GM21576 (cell line): ENCODE data around the gene ST6GALNAC5.

ENCODE experiments used
- ATAC-seq: cut with Tn5 transposase; IDR thresholded peaks from one replicate; pipeline ENCODE4 v1.9.1; 2021; ENCODE audit warnings: mild to moderate bottlenecking, moderate library complexity; ENCODE audit not compliant: unreplicated experiment

Gene ST6GALNAC5

GRCh38 chr1:76998582-76999223 lies 131.4 kb downstream of the ST6GALNAC5 start:
- ATAC-seq: no peak

GRCh38 chr1:77007675-77008074 lies 140.4 kb downstream of the ST6GALNAC5 start:
- ATAC-seq: no peak

- ATAC-seq: no peak
Observed at GRCh38 chr1:77010937-77011336, 143.7 kb downstream of the ST6GALNAC5 start.

GRCh38 chr1:77012066-77012465 lies 144.8 kb downstream of the ST6GALNAC5 start:
- ATAC-seq: no peak

- ATAC-seq: no peak
Observed at GRCh38 chr1:77014073-77014788, 147.0 kb downstream of the ST6GALNAC5 start.

GRCh38 chr1:77015748-77016341 lies 148.6 kb downstream of the ST6GALNAC5 start:
- no peak for ATAC-seq

- ATAC-seq: no peak
Observed at GRCh38 chr1:77016386-77016985, 149.2 kb downstream of the ST6GALNAC5 start.

GRCh38 chr1:77018311-77018710 lies 151.0 kb downstream of the ST6GALNAC5 start:
- no peak for ATAC-seq

- ATAC-seq: no peak
Observed at GRCh38 chr1:77018761-77019160, 151.5 kb downstream of the ST6GALNAC5 start.

GRCh38 chr1:77021732-77022131 lies 154.5 kb downstream of the ST6GALNAC5 start:
- ATAC-seq: no peak

- ATAC-seq: no peak
Observed at GRCh38 chr1:77024500-77024899, 157.2 kb downstream of the ST6GALNAC5 start.

- no peak for ATAC-seq
Observed at GRCh38 chr1:77025599-77025998, 158.3 kb downstream of the ST6GALNAC5 start.

GRCh38 chr1:77026135-77026534 lies 158.9 kb downstream of the ST6GALNAC5 start:
- ATAC-seq: no peak

- ATAC-seq: no peak
Observed at GRCh38 chr1:77026640-77027039, 159.4 kb downstream of the ST6GALNAC5 start.

- no peak for ATAC-seq
Observed at GRCh38 chr1:77027847-77028246, 160.6 kb downstream of the ST6GALNAC5 start.

- no peak for ATAC-seq
Observed at GRCh38 chr1:77030401-77031105, 163.3 kb downstream of the ST6GALNAC5 start.

- ATAC-seq: no peak
Observed at GRCh38 chr1:77031106-77031662, 163.9 kb downstream of the ST6GALNAC5 start.

GRCh38 chr1:77036560-77036959 lies 169.3 kb downstream of the ST6GALNAC5 start:
- ATAC-seq: no peak

GRCh38 chr1:77037038-77037437 lies 169.8 kb downstream of the ST6GALNAC5 start:
- no peak for ATAC-seq

- ATAC-seq: no peak
Observed at GRCh38 chr1:77038000-77038399, 170.7 kb downstream of the ST6GALNAC5 start.

GRCh38 chr1:77039111-77039510 lies 171.8 kb downstream of the ST6GALNAC5 start:
- ATAC-seq: no peak
